CD4-positive, alpha-beta T cell treated with Interleukin-1 beta for 1 hour (primary cell): ENCODE data around the gene MXD4.
"Not testable (repeated sequence)": the region's sequence is repeated elsewhere in the genome, so short reads cannot be mapped to it uniquely, and the experiment has no call there.

Experiments
- DNase-seq, 2 donors: peaks; one replicate each; pipeline ENCODE4 v3.0.0-alpha.2; 2020 to 2022

Gene MXD4

GRCh38 chr4:2291705-2292645 lies 30.1 kb upstream of the MXD4 start:
- DNase-seq = no peak

GRCh38 chr4:2290974-2291704 lies 29.2 kb upstream of the MXD4 start:
- DNase-seq = peak; percentile 80 to 87

- DNase-seq = no peak
Measured at GRCh38 chr4:2290488-2290887, 28.6 kb upstream of the MXD4 start.

- DNase-seq = no peak
Measured at GRCh38 chr4:2289955-2290333, 28.0 kb upstream of the MXD4 start.

- DNase-seq = no peak
Measured at GRCh38 chr4:2289311-2289954, 27.5 kb upstream of the MXD4 start.

GRCh38 chr4:2288051-2288541 lies 26.2 kb upstream of the MXD4 start:
- no peak for DNase-seq

GRCh38 chr4:2287594-2287915 lies 25.6 kb upstream of the MXD4 start:
- no peak for DNase-seq

GRCh38 chr4:2286904-2287593 lies 25.1 kb upstream of the MXD4 start:
- DNase-seq = no peak

- DNase-seq = no peak
Measured at GRCh38 chr4:2285613-2286381, 23.9 kb upstream of the MXD4 start.

GRCh38 chr4:2284934-2285612 lies 23.2 kb upstream of the MXD4 start:
- DNase-seq = no peak

- DNase-seq = no peak
Measured at GRCh38 chr4:2284161-2284933, 22.4 kb upstream of the MXD4 start.

- no peak for DNase-seq
Measured at GRCh38 chr4:2283199-2283711, 21.3 kb upstream of the MXD4 start.

GRCh38 chr4:2281575-2282343 lies 19.9 kb upstream of the MXD4 start:
- DNase-seq = peak; percentile 90 to 92

- DNase-seq = no peak
Measured at GRCh38 chr4:2280531-2281300, 18.8 kb upstream of the MXD4 start.

- DNase-seq = no peak
Measured at GRCh38 chr4:2277956-2278355, 16.0 kb upstream of the MXD4 start.

GRCh38 chr4:2276581-2277325 lies 14.8 kb upstream of the MXD4 start:
- no peak for DNase-seq

- no peak for DNase-seq
Measured at GRCh38 chr4:2275546-2276251, 13.8 kb upstream of the MXD4 start.

- not testable (repeated sequence) for DNase-seq
Measured at GRCh38 chr4:2275044-2275397, 13.1 kb upstream of the MXD4 start.
